PC-9 (cell line): Measurements from ENCODE around the gene CRAT.

ENCODE experiments used
- EZH2 ChIP-seq: fragments of 200-600 bp; sonication (generic); IDR thresholded peaks from 2 replicates; pipeline ENCODE4 v1.8.0; 2017; ENCODE audit warnings: antibody characterized with exemption, low read depth
- TF ChIP-seq, protein P1 (sequence below): fragments of 200-600 bp; sonication (generic); conservative IDR thresholded peaks from 2 replicates; pipeline ENCODE4 v1.6.1; 2017; ENCODE audit warnings: mixed run types, antibody characterized with exemption, mild to moderate bottlenecking, moderate library complexity

- TF ChIP-seq, protein P1, sequence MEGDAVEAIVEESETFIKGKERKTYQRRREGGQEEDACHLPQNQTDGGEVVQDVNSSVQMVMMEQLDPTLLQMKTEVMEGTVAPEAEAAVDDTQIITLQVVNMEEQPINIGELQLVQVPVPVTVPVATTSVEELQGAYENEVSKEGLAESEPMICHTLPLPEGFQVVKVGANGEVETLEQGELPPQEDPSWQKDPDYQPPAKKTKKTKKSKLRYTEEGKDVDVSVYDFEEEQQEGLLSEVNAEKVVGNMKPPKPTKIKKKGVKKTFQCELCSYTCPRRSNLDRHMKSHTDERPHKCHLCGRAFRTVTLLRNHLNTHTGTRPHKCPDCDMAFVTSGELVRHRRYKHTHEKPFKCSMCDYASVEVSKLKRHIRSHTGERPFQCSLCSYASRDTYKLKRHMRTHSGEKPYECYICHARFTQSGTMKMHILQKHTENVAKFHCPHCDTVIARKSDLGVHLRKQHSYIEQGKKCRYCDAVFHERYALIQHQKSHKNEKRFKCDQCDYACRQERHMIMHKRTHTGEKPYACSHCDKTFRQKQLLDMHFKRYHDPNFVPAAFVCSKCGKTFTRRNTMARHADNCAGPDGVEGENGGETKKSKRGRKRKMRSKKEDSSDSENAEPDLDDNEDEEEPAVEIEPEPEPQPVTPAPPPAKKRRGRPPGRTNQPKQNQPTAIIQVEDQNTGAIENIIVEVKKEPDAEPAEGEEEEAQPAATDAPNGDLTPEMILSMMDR: no peak
- TF ChIP-seq EZH2: no peak
These were observed 25.9 kb upstream of the CRAT start for GRCh38 chr9:129136446-129137035.
